Activated B cell treated with CpG ODN at 0.5 μM for 24 hours (primary cell): Measurements from ENCODE around the gene PRRC2B. TPM values are rescaled to one million over a fixed set of nuclear protein-coding genes. Genes with fewer than 3 reads are reported as not detected.
"Not testable (repeated sequence)": the region's sequence is repeated elsewhere in the genome, so short reads cannot be mapped to it uniquely, and the experiment has no call there.

Experiments
- ATAC-seq: fragments of 200-7000 bp; cut with Tn5 transposase; one replicate; pipeline ENCODE4 v1.10.0; 2021; ENCODE audit warnings: low read depth, mild to moderate bottlenecking, moderate library complexity
- CTCF ChIA-PET: fragments of 350-600 bp; sonication (Branson Sonifier 250); formaldehyde crosslinking; loops from one replicate; lab custom pipeline; 2021; ENCODE audit warnings: antibody characterized with exemption; lab: Charles Lee
- POLR2A ChIA-PET: fragments of 350-600 bp; sonication (Branson Sonifier 250); formaldehyde crosslinking; loops from one replicate; lab custom pipeline; 2021; ENCODE audit warnings: antibody characterized with exemption; lab: Charles Lee
- DNase-seq: peaks from one replicate; pipeline ENCODE4 v3.0.0; 2022
- H3K27ac Mint-ChIP-seq: one replicate; pipeline ENCODE4 v1.8.0; 2020; ENCODE audit warnings: mixed read lengths
- H3K27me3 Mint-ChIP-seq: one replicate; pipeline ENCODE4 v1.8.0; 2021; ENCODE audit warnings: mixed read lengths
- H3K36me3 Mint-ChIP-seq: one replicate; pipeline ENCODE4 v1.8.0; 2021; ENCODE audit warnings: low read depth, mixed read lengths
- H3K4me1 Mint-ChIP-seq: one replicate; pipeline ENCODE4 v1.8.0; 2021; ENCODE audit warnings: mixed read lengths
- H3K4me3 Mint-ChIP-seq: one replicate; pipeline ENCODE4 v1.8.0; 2020; ENCODE audit warnings: mild to moderate bottlenecking, mixed read lengths
- H3K9me3 Mint-ChIP-seq: one replicate; pipeline ENCODE4 v1.8.0; 2020; ENCODE audit warnings: mixed read lengths
- CTCF ChIP-seq: fragments of 200-600 bp; IDR thresholded peaks from one replicate; pipeline ENCODE4 v1.8.0; 2022; ENCODE audit warnings: antibody characterized with exemption, mild to moderate bottlenecking
- intact Hi-C: fragments of 100-400 bp; cut with micrococcal nuclease; formaldehyde crosslinking; loops from one replicate; pipeline ENCODE4 v1.15.1; 2024
- total RNA-seq: library from RNA; stranded (reverse); gene quantifications from 2 replicates; pipeline ENCODE4 v1.2.3, GENCODE V29; 2022

PRRC2B gene
- total RNA-seq, 1 donor from 2014 or later, result 206 TPM

DNA sequence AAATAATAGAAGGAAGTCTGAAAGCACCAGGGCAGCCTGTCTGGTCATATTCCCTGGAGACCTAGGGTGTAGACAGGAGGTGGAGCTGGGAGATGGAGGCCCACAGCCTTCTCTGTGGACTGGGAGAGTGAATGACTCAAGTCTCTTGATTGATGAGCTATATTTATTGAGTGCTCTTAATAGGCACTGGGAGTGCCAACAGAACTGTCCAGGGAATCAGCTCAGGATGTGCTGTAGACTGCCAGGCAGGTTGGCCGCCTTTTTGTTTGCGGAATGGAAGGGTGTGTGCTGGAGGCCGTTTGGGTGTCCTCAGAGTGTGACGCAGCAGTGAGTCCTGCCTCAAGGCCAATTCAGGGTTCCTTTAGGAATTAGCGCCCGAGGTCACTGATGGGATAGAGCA lies 75.5 kb downstream of the PRRC2B start:
- TF ChIP-seq CTCF, result no peak
- no peaks in the 10 kb centered on the region for H3K4me1 Mint-ChIP-seq
- no peaks in the 10 kb centered on the region for H3K27me3 Mint-ChIP-seq
- intact Hi-C loops, result no loop called here
- POLR2A ChIA-PET, result interaction anchor here (0.5 kb wide), 1 partner anchor 96 kb away, joined by 4 read pairs; no protein-coding TSS in a partner anchor
- no peak for DNase-seq
- H3K27ac Mint-ChIP-seq, result no peak overlapping the region
- H3K4me3 Mint-ChIP-seq, result no peak overlapping the region
- CTCF ChIA-PET, result no interaction called here
- H3K9me3 Mint-ChIP-seq, result no peaks in the 10 kb centered on the region
- peaks cover 90% of the 10 kb centered on the region for H3K36me3 Mint-ChIP-seq
- ATAC-seq, result no peak

GRCh38 chr9:131469951-131470350 lies 76.1 kb downstream of the PRRC2B start:
- ATAC-seq (no peak), DNase-seq (no peak)
- Mint-ChIP-seq H3K4me1 (no peaks in the 10 kb centered on the region), H3K4me3 (no peak overlapping the region), H3K27me3 (no peaks in the 10 kb centered on the region), H3K9me3 (no peaks in the 10 kb centered on the region), H3K36me3 (peaks cover 90% of the 10 kb centered on the region), H3K27ac (no peak overlapping the region)
- ChIA-PET POLR2A (interaction anchor here (0.5 kb wide), 1 partner anchor 96 kb away, joined by 4 read pairs; no protein-coding TSS in a partner anchor), CTCF (no interaction called here)
- TF ChIP-seq CTCF, result no peak
- intact Hi-C loops, result no loop called here

DNA sequence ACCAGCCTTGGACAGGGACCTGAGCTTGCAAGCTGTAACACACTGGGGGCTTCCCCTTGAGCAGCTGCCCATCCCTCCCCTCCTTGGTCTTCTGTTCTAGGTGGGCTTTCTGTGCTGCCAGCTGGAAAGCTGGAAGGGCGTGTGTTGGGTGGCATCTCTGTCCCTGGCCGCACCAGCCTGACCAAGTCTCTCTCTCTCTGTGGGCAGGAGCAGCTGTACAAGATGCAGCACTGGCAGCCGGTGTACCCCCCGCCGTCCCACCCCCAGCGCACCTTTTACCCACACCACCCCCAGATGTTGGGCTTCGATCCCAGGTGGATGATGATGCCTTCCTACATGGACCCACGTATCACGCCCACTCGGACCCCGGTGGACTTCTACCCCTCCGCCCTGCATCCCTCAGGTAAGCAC lies 76.7 kb downstream of the PRRC2B start:
- intact Hi-C loops, result no loop called here
- Mint-ChIP-seq H3K27ac (no peak overlapping the region), H3K4me1 (no peaks in the 10 kb centered on the region), H3K27me3 (no peaks in the 10 kb centered on the region), H3K4me3 (no peak overlapping the region), H3K36me3 (peaks cover 90% of the 10 kb centered on the region), H3K9me3 (no peaks in the 10 kb centered on the region)
- POLR2A ChIA-PET, result no interaction called here
- ATAC-seq (no peak), DNase-seq (no peak)
- CTCF ChIA-PET, result no interaction called here
- no peak for TF ChIP-seq CTCF

GRCh38 chr9:131472085-131472484 lies 78.2 kb downstream of the PRRC2B start:
- CTCF ChIA-PET, H3K4me3 Mint-ChIP-seq, ATAC-seq, H3K9me3 Mint-ChIP-seq, DNase-seq, H3K4me1 Mint-ChIP-seq, intact Hi-C loops, H3K27me3 Mint-ChIP-seq, H3K27ac Mint-ChIP-seq, POLR2A ChIA-PET: not testable (repeated sequence)
- H3K36me3 Mint-ChIP-seq, result peaks cover 89% of the 10 kb centered on the region

GRCh38 chr9:131473198-131473885 lies 79.5 kb downstream of the PRRC2B start:
- H3K4me1 Mint-ChIP-seq, result no peaks in the 10 kb centered on the region
- CTCF ChIA-PET, result interaction anchor here (1.0 to 1.3 kb wide), 2 partner anchors 137 to 204 kb away, joined by 3 read pairs; no protein-coding TSS in a partner anchor
- H3K9me3 Mint-ChIP-seq, result no peaks in the 10 kb centered on the region
- intact Hi-C loops, result no loop called here
- peaks cover 90% of the 10 kb centered on the region for H3K36me3 Mint-ChIP-seq
- POLR2A ChIA-PET, result no interaction called here
- no peak for ATAC-seq
- H3K27me3 Mint-ChIP-seq, result no peaks in the 10 kb centered on the region
- no peak for DNase-seq
- no peak overlapping the region for H3K4me3 Mint-ChIP-seq
- TF ChIP-seq CTCF, result no peak
- no peak overlapping the region for H3K27ac Mint-ChIP-seq
